Stimulated activated CD8-positive, alpha-beta memory T cell treated with anti-CD3 and anti-CD28 coated beads, Interleukin-12 subunit alpha, Interleukin-12 subunit beta, amount 100 ng/mL, for 24 hours (primary cell): ENCODE measurements around the gene NPNT.

Source experiments
- DNase-seq: peaks from one replicate; pipeline ENCODE4 v3.0.0-alpha.2; 2020; ENCODE audit errors: extremely low read depth

Gene NPNT

GRCh38 chr4:105970371-105970770, 75.1 kb downstream of the NPNT start:
- no peak for DNase-seq

GRCh38 chr4:105971036-105971435, 75.8 kb downstream of the NPNT start:
- DNase-seq = no peak

GRCh38 chr4:105972946-105973621, 77.8 kb downstream of the NPNT start:
- DNase-seq = no peak

- DNase-seq = no peak
Measured at GRCh38 chr4:105976915-105977314, 81.6 kb downstream of the NPNT start.

GRCh38 chr4:105978684-105979296, 83.5 kb downstream of the NPNT start:
- DNase-seq = no peak

- DNase-seq = no peak
Measured at GRCh38 chr4:105979506-105979905, 84.2 kb downstream of the NPNT start.

GRCh38 chr4:105988671-105989070, 93.4 kb downstream of the NPNT start:
- DNase-seq = no peak

- no peak for DNase-seq
Measured at GRCh38 chr4:105989485-105990242, 94.4 kb downstream of the NPNT start.

GRCh38 chr4:105990933-105991332, 95.7 kb downstream of the NPNT start:
- no peak for DNase-seq

GRCh38 chr4:105991726-105992125, 96.5 kb downstream of the NPNT start:
- DNase-seq = no peak

- no peak for DNase-seq
Measured at GRCh38 chr4:105992641-105993305, 97.5 kb downstream of the NPNT start.

- DNase-seq = no peak
Measured at GRCh38 chr4:105994061-105994460, 98.8 kb downstream of the NPNT start.

- no peak for DNase-seq
Measured at GRCh38 chr4:105994841-105995501, 99.7 kb downstream of the NPNT start.

GRCh38 chr4:105996845-105997244, 101.6 kb downstream of the NPNT start:
- DNase-seq = no peak

- DNase-seq = no peak
Measured at GRCh38 chr4:105998171-105999063, 103.1 kb downstream of the NPNT start.

GRCh38 chr4:106002994-106003393, 107.7 kb downstream of the NPNT start:
- DNase-seq = no peak

GRCh38 chr4:106010761-106011160, 115.5 kb downstream of the NPNT start:
- no peak for DNase-seq

- DNase-seq = no peak
Measured at GRCh38 chr4:106011387-106011786, 116.1 kb downstream of the NPNT start.

GRCh38 chr4:106017975-106018374, 122.7 kb downstream of the NPNT start:
- no peak for DNase-seq

GRCh38 chr4:106019771-106020170, 124.5 kb downstream of the NPNT start:
- no peak for DNase-seq
